Activated naive CD8-positive, alpha-beta T cell treated with anti-CD3 and anti-CD28 coated beads for 36 hours (primary cell): ENCODE measurements around the gene NPLOC4. TPM values are rescaled to one million over a fixed set of nuclear protein-coding genes. Genes with fewer than 3 reads are reported as not detected.
A peak's percentile ranks its signal among the peaks of the same experiment; 100 is the strongest.
"Not testable (repeated sequence)": the region's sequence is repeated elsewhere in the genome, so short reads cannot be mapped to it uniquely, and the experiment has no call there.

ENCODE experiments used
- DNase-seq: peaks from one replicate; pipeline ENCODE4 v3.0.0; 2021
- H3K27ac Mint-ChIP-seq: one replicate; pipeline ENCODE4 v1.8.0; 2022; ENCODE audit warnings: mild to moderate bottlenecking, moderate library complexity, mixed read lengths
- H3K27me3 Mint-ChIP-seq: one replicate; pipeline ENCODE4 v1.8.0; 2022; ENCODE audit warnings: mild to moderate bottlenecking, mixed read lengths
- H3K36me3 Mint-ChIP-seq: one replicate; pipeline ENCODE4 v1.8.0; 2021; ENCODE audit warnings: mild to moderate bottlenecking, mixed read lengths
- H3K4me1 Mint-ChIP-seq: one replicate; pipeline ENCODE4 v1.8.0; 2021; ENCODE audit warnings: mixed read lengths
- H3K4me3 Mint-ChIP-seq: one replicate; pipeline ENCODE4 v1.8.0; 2022; ENCODE audit warnings: mild to moderate bottlenecking, moderate library complexity, mixed read lengths
- H3K9me3 Mint-ChIP-seq: one replicate; pipeline ENCODE4 v1.8.0; 2022; ENCODE audit warnings: mixed read lengths
- total RNA-seq, 2 experiments: library from RNA; stranded (reverse); gene quantifications; one replicate each; pipeline ENCODE4 v1.2.3, GENCODE V29; 2021

NPLOC4 gene
- total RNA-seq, 2 experiments from 2014 or later = 103 TPM

DNA sequence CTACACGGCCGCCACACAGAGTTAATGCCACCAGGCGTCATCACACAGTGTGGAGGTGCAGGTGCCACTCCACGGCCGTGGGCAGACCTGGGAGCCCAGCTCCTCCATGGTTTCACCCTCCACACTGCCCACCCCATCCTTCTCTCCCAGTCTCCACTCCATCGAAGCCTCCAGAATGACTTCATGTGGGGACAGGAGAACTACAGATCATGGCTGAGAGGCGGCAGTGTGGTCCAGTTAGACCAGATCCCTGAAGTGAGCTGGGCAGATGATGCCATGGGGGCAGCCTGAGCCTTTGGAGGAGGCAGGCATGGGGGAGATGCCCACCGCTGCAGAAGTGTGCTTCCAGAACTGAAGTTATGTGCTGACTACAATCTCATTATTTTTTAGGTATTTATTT, 46.8 kb downstream of the NPLOC4 start:
- no peak overlapping the region for H3K4me3 Mint-ChIP-seq
- peaks cover 23% of the 10 kb centered on the region for H3K36me3 Mint-ChIP-seq
- H3K27ac Mint-ChIP-seq = no peak overlapping the region
- DNase-seq = no peak
- H3K4me1 Mint-ChIP-seq = no peaks in the 10 kb centered on the region
- H3K27me3 Mint-ChIP-seq = no peaks in the 10 kb centered on the region
- H3K9me3 Mint-ChIP-seq = no peaks in the 10 kb centered on the region

DNA sequence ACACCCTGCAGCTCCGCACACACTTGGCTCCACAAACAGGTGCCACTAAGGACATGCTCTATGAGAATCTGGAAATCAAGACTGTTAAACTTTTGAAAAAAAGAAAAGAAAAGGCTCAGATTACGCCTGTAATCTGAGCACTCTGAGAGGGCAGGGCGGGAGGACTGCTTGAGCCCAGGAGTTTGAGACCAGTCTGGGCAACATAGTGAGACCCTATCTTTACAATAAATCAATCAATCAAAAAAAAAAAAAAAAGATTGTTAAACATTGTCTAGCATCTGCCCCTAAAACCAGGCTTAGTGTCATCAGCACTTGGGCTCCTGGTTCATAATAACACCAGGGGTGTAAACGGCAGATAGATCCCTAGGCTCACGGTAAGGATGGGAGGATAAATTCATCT, 47.3 kb downstream of the NPLOC4 start:
- peaks cover 23% of the 10 kb centered on the region for H3K36me3 Mint-ChIP-seq
- H3K27ac Mint-ChIP-seq = no peak overlapping the region
- H3K4me3 Mint-ChIP-seq = no peak overlapping the region
- DNase-seq = no peak
- H3K4me1 Mint-ChIP-seq = no peaks in the 10 kb centered on the region
- H3K9me3 Mint-ChIP-seq = no peaks in the 10 kb centered on the region
- no peaks in the 10 kb centered on the region for H3K27me3 Mint-ChIP-seq

DNA sequence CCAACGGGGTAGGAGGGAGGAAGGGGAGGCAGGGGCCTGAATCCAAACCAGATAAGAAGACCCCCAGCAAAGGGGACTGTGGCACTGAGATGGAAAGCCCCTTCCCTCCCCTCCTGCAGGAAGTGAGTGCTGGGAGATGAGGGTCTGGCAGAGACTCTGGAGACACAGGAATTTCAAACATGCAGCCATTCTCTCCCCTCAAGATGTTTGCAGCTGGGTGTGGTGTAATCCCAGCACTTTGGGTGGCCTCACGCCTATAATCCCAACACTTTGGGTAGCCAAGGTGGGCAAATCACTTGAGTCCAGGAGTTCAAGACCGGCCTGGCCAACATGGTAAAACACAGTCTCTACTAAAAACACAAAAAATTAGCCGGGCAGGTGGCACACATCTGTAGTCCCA, 50.8 kb downstream of the NPLOC4 start:
- Mint-ChIP-seq H3K27ac (no peak overlapping the region), H3K36me3 (peaks cover 24% of the 10 kb centered on the region), H3K4me3 (no peak overlapping the region), H3K4me1 (no peaks in the 10 kb centered on the region), H3K9me3 (no peaks in the 10 kb centered on the region), H3K27me3 (no peaks in the 10 kb centered on the region)
- no peak for DNase-seq

DNA sequence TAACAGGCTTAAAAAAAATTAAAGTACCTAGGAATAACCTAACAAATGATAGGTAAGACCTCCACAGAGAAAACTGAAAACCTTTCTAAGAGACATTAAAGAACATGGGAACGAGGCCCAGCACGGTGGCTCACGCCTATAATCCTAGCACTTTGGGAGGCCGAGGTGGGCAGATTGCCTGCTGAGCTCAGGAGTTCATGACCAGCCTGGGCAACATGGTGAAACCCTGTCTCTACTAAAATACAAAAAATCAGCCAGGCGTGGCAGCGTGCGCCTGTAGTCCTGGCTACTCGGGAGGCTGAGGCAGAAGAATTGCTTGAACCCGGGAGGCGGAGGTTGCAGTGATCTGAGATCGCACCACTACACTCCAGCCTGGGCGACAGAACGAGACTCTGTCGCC, 52.1 kb downstream of the NPLOC4 start:
- H3K36me3 Mint-ChIP-seq = peaks cover 26% of the 10 kb centered on the region
- not testable (repeated sequence) for H3K4me1 Mint-ChIP-seq, H3K9me3 Mint-ChIP-seq

DNA sequence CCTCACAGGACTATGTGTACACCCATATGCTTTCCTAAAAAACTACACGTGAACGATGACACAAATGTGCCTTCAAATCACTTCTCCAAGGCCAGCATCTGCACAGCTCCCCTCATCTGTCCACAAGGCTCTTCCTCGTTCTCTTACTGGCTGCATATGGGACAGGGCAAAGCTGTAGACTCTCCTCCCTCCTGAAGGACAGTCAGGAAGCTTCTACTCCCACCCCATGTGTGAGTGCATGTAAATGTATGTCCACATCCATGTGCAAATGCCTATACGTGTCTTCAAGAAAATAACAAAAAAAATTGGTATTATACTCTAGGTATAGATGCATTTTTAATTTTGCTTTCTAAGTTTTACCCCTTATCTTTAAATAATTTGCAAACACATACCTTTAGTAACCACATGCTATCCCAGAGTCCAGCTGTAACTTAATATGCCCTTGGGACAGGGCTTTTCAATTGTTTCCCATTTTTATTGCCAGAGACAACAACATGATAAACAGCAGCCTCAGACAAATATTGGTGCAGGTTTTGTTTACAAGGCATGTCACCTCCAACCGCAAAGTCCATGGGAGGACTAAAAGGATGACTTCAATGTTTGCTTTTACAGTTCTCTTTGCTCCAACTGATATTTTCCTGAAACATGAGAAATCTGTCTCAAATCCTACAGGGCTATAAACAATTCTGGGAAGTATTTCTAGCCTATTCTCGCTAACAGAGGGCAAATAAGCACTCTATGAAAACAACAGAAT, 53.1 kb downstream of the NPLOC4 start:
- H3K27me3 Mint-ChIP-seq = no peaks in the 10 kb centered on the region
- H3K4me3 Mint-ChIP-seq = no peak overlapping the region
- no peaks in the 10 kb centered on the region for H3K9me3 Mint-ChIP-seq
- no peak for DNase-seq
- H3K36me3 Mint-ChIP-seq = peaks cover 24% of the 10 kb centered on the region
- peaks cover 4% of the 10 kb centered on the region for H3K4me1 Mint-ChIP-seq
- H3K27ac Mint-ChIP-seq = no peak overlapping the region

More for the DNA sequence above, 52.1 kb downstream of the NPLOC4 start:
- H3K27ac Mint-ChIP-seq, H3K4me3 Mint-ChIP-seq, H3K27me3 Mint-ChIP-seq, DNase-seq: not testable (repeated sequence)

DNA sequence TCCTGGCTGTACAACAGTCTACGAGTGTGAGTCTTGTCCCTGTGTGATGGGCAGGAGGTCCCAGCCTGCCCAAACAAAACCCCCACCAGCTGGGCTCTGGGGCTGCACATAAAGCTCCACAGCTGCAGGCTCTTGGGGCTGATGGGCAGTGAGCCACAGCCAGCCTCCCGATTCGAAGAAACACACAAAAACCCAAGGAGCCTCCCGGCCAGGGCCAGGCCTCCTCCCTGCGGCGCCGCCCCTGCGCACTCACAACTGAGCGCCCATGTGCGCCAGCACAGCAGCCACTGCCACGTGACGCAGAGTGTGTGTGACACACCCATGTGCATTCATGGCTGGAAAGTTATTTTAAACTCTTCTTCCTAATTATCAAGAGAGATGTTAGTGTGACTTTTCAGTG, 54.2 kb downstream of the NPLOC4 start:
- H3K9me3 Mint-ChIP-seq = no peaks in the 10 kb centered on the region
- no peak overlapping the region for H3K4me3 Mint-ChIP-seq
- no peak overlapping the region for H3K27ac Mint-ChIP-seq
- peaks cover 20% of the 10 kb centered on the region for H3K36me3 Mint-ChIP-seq
- H3K4me1 Mint-ChIP-seq = peaks cover 8% of the 10 kb centered on the region
- DNase-seq = no peak
- no peaks in the 10 kb centered on the region for H3K27me3 Mint-ChIP-seq

DNA sequence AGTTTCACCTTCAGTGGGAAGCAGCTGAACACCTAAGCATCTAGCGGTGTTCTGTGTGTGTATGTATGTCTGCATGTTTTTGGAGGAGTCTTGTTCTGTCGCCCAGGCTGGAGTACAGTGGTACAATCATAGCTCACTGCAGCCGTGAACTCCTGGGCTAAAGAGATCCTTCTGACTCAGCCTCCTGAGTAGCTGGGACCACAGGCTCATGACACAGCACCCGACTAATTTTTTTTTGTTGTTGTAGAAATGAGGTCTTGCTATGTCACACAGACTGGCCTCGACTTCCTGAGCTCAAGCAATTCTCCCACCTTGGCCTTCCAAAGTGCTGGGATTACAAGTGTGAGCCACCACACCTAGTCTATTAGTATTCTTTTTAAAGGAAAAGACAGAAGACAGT, 54.6 kb downstream of the NPLOC4 start:
- H3K27me3 Mint-ChIP-seq = no peaks in the 10 kb centered on the region
- no peak overlapping the region for H3K4me3 Mint-ChIP-seq
- DNase-seq = no peak
- peaks cover 8% of the 10 kb centered on the region for H3K4me1 Mint-ChIP-seq
- no peaks in the 10 kb centered on the region for H3K9me3 Mint-ChIP-seq
- H3K27ac Mint-ChIP-seq = no peak overlapping the region
- peaks cover 21% of the 10 kb centered on the region for H3K36me3 Mint-ChIP-seq

DNA sequence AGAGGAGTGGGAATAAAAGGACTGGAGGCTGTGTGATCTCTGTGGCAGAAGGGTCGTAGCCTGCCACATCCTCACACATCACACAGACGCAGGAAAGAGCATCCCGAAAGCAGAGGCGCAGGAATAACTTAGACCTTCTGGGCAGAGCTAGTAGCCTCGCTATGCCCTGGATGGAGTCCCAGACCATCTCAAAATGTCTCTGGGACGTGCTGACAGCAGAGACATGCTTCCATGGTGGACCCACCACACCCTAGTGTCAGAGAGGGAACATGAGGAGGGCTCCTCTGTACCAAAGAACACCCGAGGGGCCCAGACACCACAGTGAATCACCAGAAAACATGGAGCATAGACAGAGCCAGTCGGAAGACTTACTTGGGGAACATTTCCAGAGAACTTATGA, 55.2 kb downstream of the NPLOC4 start:
- Mint-ChIP-seq H3K27ac (no peak overlapping the region), H3K4me3 (no peak overlapping the region), H3K9me3 (no peaks in the 10 kb centered on the region), H3K27me3 (no peaks in the 10 kb centered on the region), H3K36me3 (peaks cover 22% of the 10 kb centered on the region), H3K4me1 (peaks cover 8% of the 10 kb centered on the region)
- no peak for DNase-seq

DNA sequence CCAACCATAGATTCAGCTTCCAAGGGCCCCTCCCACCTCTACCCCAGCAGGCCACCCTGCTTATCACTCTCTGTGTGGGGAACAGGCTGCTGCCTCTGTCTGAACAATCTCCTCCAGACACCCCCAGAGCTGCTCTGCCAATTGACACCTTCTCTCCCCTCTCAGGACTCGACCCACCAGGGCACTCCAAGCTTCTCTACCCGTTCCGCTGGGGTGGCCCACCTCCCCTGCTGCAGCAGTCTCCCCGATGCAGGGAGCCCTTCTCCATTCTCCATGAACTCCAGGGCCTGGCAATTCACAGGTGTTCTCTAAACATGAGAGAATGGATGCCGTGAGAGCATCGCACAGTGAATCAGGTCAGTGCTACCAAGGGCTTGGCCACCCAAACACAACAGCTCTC, 56.4 kb downstream of the NPLOC4 start:
- Mint-ChIP-seq H3K27ac (no peak overlapping the region), H3K36me3 (peaks cover 18% of the 10 kb centered on the region), H3K9me3 (no peaks in the 10 kb centered on the region), H3K27me3 (no peaks in the 10 kb centered on the region), H3K4me1 (peaks cover 8% of the 10 kb centered on the region), H3K4me3 (no peak overlapping the region)
- no peak for DNase-seq

DNA sequence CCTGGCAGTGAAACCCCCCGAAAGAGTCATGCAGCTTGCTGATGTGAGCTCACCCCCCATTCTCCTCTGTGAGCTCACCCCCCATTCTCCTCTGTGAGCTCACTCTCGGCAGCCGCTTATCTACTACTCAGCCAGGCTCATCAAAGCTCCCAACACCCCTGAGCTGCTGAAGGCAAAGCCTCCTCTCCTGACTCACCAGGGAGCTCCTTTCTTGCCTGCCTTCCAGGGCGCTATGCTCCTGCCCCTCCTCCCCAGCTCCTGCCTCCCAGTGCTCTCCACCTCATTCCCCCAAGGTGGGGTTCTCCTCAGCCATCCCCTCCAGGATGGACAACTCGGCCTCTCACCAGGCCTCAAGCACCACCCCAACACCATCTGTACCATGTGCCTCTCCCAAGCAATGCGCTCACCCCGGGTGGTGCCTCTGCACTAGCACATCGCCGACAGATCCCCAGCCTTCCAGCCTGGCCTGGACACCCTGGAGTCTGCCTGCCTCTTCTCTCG, 57.0 kb downstream of the NPLOC4 start:
- H3K27ac Mint-ChIP-seq = peak overlapping the region; percentile 60
- H3K4me3 Mint-ChIP-seq = no peak overlapping the region
- peaks cover 14% of the 10 kb centered on the region for H3K36me3 Mint-ChIP-seq
- H3K27me3 Mint-ChIP-seq = no peaks in the 10 kb centered on the region
- H3K9me3 Mint-ChIP-seq = no peaks in the 10 kb centered on the region
- no peak for DNase-seq
- H3K4me1 Mint-ChIP-seq = peaks cover 8% of the 10 kb centered on the region

DNA sequence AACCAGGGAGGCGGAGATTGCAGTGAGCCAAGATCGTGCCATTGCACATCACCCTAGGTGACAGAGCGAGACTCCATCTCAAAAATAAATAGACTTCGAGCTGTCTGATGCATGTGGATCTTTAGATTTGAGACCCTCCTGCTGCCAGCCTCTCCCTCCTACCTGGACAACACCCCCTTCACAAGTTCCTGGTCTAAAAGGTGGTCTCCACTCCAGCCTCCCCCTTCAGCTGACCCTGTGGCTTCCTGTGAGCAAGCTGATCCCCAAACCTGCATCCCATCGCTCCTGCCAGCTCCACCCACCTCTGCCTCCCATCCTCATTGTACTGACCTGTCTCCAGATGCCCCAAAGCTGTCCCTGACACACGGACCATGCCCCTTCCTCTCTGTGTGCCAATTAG, 57.6 kb downstream of the NPLOC4 start:
- DNase-seq = no peak
- Mint-ChIP-seq H3K27me3 (no peaks in the 10 kb centered on the region), H3K27ac (no peak overlapping the region), H3K4me1 (peaks cover 8% of the 10 kb centered on the region), H3K9me3 (no peaks in the 10 kb centered on the region), H3K4me3 (no peak overlapping the region), H3K36me3 (peaks cover 14% of the 10 kb centered on the region)

DNA sequence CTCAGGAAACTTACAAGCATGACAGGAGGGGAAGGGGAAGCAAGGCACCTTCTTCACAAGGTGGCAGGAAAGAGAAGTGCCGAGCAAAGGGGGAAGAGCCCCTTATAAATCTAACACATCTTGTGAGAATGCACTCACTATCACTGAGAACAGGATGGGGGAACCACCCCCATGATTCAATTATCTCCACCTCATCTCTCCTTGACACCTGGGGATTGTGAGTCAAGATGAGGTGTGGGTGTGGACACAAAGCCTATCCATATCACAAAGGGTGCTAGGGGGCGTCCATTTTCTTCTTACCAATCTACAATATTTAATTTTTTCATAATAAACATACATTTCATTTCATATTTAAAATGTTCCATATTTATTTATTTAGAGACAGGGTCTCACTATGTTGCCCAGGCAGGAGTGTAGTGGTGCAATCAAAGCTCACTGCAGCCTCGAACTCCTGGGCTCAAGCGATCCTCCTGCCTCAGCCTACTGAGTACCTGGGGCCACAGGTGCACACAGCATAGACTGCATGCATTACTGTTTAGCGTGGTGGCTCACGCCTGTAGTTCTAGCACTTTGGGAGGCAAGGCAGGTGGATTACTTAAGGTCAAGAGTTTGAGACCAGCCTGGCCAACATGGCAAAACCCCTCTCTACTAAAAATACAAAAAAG, 58.2 kb downstream of the NPLOC4 start:
- no peaks in the 10 kb centered on the region for H3K9me3 Mint-ChIP-seq
- no peak overlapping the region for H3K4me3 Mint-ChIP-seq
- H3K27me3 Mint-ChIP-seq = no peaks in the 10 kb centered on the region
- no peak overlapping the region for H3K27ac Mint-ChIP-seq
- H3K4me1 Mint-ChIP-seq = peaks cover 8% of the 10 kb centered on the region
- H3K36me3 Mint-ChIP-seq = peaks cover 14% of the 10 kb centered on the region
- DNase-seq = no peak

DNA sequence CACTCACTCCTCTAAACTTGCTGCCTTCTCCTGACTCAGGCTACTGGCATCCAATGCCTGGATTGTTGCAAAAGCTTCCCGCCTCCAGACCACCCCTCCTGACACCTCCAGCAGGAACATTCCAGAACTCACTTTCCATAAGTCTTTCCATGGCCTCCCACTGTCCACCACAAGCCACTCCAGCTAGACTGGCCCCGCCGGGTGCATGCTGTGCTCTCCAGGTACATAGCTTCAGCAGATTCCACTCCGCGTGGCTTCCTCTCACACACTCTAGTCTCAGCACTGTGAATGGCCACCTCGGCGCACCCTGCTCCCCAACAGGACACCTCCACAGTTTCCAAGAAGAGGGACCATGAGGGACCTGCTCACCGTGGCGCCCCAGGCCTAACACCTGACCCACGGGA, 58.9 kb downstream of the NPLOC4 start:
- no peak overlapping the region for H3K4me3 Mint-ChIP-seq
- H3K9me3 Mint-ChIP-seq = no peaks in the 10 kb centered on the region
- H3K27me3 Mint-ChIP-seq = no peaks in the 10 kb centered on the region
- H3K4me1 Mint-ChIP-seq = peaks cover 8% of the 10 kb centered on the region
- H3K27ac Mint-ChIP-seq = peak overlapping the region; percentile 5
- DNase-seq = no peak
- H3K36me3 Mint-ChIP-seq = peaks cover 14% of the 10 kb centered on the region

DNA sequence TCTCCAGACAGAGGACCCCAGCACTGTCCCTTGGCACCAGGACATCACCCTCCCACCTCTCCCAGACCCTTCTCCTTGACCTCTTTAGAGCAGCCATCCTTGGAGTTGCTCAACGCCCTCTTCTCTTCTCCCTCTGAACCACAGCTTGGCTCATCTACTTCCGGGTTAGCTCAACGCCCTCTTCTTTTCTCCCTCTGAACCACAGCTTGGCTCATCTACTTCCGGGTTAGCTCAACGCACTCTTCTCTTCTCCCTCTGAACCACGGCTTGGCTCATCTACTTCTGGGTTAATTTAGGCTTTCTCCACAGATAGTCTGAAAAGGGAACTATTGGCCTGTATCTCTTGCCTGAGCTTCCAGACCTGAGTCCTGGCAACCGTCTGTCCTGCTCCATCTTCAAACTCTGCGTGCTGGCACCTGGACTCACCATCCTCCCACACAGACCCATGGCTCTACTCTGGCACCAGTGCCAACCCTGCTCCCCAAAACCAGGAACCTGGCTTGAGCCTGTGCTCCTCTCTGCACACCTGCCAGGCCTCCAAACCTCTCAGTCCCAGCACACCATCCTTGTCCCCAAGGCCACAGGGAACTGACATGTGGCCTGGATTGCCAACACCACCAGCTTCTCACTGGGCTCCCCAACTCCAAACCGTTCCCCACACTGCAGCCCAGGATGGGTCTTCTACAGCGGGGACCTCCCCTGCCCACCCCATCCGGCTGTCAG, 59.5 kb downstream of the NPLOC4 start:
- Mint-ChIP-seq H3K9me3 (no peaks in the 10 kb centered on the region), H3K27ac (peak overlapping the region; percentile 5), H3K36me3 (peaks cover 17% of the 10 kb centered on the region), H3K27me3 (no peaks in the 10 kb centered on the region), H3K4me3 (no peak overlapping the region), H3K4me1 (peaks cover 8% of the 10 kb centered on the region)
- no peak for DNase-seq

DNA sequence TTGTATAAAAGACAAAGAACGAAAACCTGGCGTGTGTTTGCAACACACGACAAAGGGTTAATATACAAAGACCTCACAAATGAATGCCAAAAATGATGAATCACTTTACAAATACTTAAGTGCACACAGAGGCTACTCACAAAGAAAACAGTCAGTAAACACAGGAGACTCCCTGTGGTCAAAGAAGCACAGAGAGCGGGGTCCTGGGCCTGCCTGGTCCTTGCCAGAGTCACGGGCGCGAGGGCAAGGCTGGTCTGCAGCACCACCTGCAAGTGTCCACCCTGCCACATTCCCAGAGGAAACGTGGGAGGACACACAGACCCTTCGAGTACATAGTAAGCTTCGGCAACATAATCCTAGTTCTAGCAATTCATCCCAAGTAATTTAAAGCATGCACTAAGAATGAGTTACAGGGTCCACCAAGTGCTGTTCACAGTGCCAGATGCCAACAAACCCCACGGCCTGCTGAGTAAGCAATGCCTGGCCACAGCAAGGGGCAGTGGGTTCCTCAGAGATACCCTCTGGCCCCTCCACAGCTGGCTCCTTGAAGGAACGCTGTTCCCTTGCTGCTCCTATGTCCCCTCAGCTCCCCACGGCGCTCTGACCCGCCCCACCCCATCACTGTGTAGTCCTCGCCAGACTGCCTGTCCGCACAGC, 60.2 kb downstream of the NPLOC4 start:
- Mint-ChIP-seq H3K27ac (no peak overlapping the region), H3K9me3 (no peaks in the 10 kb centered on the region)

More for the DNA sequence above, 60.2 kb downstream of the NPLOC4 start:
- peaks cover 17% of the 10 kb centered on the region for H3K36me3 Mint-ChIP-seq
- no peaks in the 10 kb centered on the region for H3K27me3 Mint-ChIP-seq
- H3K4me3 Mint-ChIP-seq = no peak overlapping the region
- no peak for DNase-seq
- peaks cover 8% of the 10 kb centered on the region for H3K4me1 Mint-ChIP-seq
